HepG2 (cell line): ENCODE data around the gene IGFLR1. TPM values are rescaled to one million over a fixed set of nuclear protein-coding genes. Genes with fewer than 3 reads are reported as not detected.

Experiments used
- AKAP8 ChIP-seq: sonication (generic); formaldehyde crosslinking; IDR thresholded peaks from 2 replicates; pipeline ENCODE4 v1.5.1; 2020; ENCODE audit warnings: mild to moderate bottlenecking, missing genetic modification reagents
- ATF6 ChIP-seq: sonication (generic); formaldehyde crosslinking; conservative IDR thresholded peaks from 2 replicates; pipeline ENCODE4 v1.4.0; 2020; ENCODE audit warnings: missing genetic modification reagents
- GLI4 ChIP-seq: sonication (generic); formaldehyde crosslinking; IDR thresholded peaks from 2 replicates; pipeline ENCODE4 v1.5.1; 2020; ENCODE audit warnings: missing genetic modification reagents, mild to moderate bottlenecking, moderate library complexity, borderline replicate concordance
- HDAC1 ChIP-seq: sonication (generic); formaldehyde crosslinking; IDR thresholded peaks from 2 replicates; pipeline ENCODE4 v1.5.1; 2020; ENCODE audit warnings: mild to moderate bottlenecking, missing genetic modification reagents
- HDAC2 ChIP-seq: sonication (generic); formaldehyde crosslinking; IDR thresholded peaks from 2 replicates; pipeline ENCODE4 v1.4.0; 2020; ENCODE audit warnings: missing genetic modification reagents
- HNF4G ChIP-seq, 2 experiments: sonication (generic) in 1 of 2; formaldehyde crosslinking in 1 of 2; IDR thresholded peaks; 2 replicates each; pipeline versions ENCODE4 v1.4.0 to v1.6.1; 2011 to 2020; ENCODE audit warnings: borderline replicate concordance in 2 of 2, low read depth in 2 of 2, mild to moderate bottlenecking in 2 of 2, low read length in 1 of 2, missing genetic modification reagents in 1 of 2, moderate library complexity in 1 of 2
- MAFK ChIP-seq, 2 experiments: IDR thresholded peaks in 1 of 2; conservative IDR thresholded peaks in 1 of 2; 2 replicates each; pipeline ENCODE4 v1.6.1; 2011; ENCODE audit warnings: improper control_type of control experiment in 2 of 2, low read length in 2 of 2
- MYNN ChIP-seq: sonication (generic); formaldehyde crosslinking; IDR thresholded peaks from 2 replicates; pipeline ENCODE4 v1.4.0; 2020; ENCODE audit warnings: mild to moderate bottlenecking, low read depth, missing genetic modification reagents
- PATZ1 ChIP-seq: sonication (generic); formaldehyde crosslinking; IDR thresholded peaks from 2 replicates; pipeline ENCODE4 v1.4.0; 2020; ENCODE audit warnings: missing genetic modification reagents
- PHB2 ChIP-seq: fragments of 450-650 bp; IDR thresholded peaks from 2 replicates; pipeline ENCODE4 v1.6.1; 2018; ENCODE audit not compliant: partially characterized antibody
- SP1 ChIP-seq, 2 experiments: fragments of 450-650 bp in 1 of 2; sonication (generic) in 1 of 2; formaldehyde crosslinking in 1 of 2; IDR thresholded peaks; 2 replicates each; pipeline versions ENCODE4 v1.4.0 to v1.6.1; 2016 to 2020; ENCODE audit warnings: missing genetic modification reagents in 1 of 2
- SP4 ChIP-seq: sonication (generic); formaldehyde crosslinking; IDR thresholded peaks from 2 replicates; pipeline ENCODE4 v1.8.1; 2023; ENCODE audit warnings: mild to moderate bottlenecking, missing genetic modification reagents
- U2AF2 ChIP-seq: fragments of 200-400 bp; formaldehyde crosslinking; IDR thresholded peaks from 2 replicates; pipeline ENCODE4 v1.6.1; 2017; ENCODE audit warnings: low read depth, mild to moderate bottlenecking, low read length
- ZBTB33 ChIP-seq: sonication (generic); formaldehyde crosslinking; IDR thresholded peaks from 2 replicates; pipeline ENCODE4 v1.4.0; 2020; ENCODE audit warnings: missing genetic modification reagents
- ZBTB38 ChIP-seq: sonication (generic); formaldehyde crosslinking; IDR thresholded peaks from 2 replicates; pipeline ENCODE4 v1.5.1; 2020; ENCODE audit warnings: mild to moderate bottlenecking, missing genetic modification reagents
- ZNF292 ChIP-seq: sonication (generic); formaldehyde crosslinking; IDR thresholded peaks from 2 replicates; pipeline ENCODE4 v1.8.1; 2022; ENCODE audit warnings: mild to moderate bottlenecking, low read depth, missing genetic modification reagents, borderline replicate concordance
- ZNF598 ChIP-seq: sonication (generic); formaldehyde crosslinking; IDR thresholded peaks from 2 replicates; pipeline ENCODE4 v1.5.1; 2020; ENCODE audit warnings: mild to moderate bottlenecking, missing genetic modification reagents, borderline replicate concordance
- ZNF674 ChIP-seq: sonication (generic); formaldehyde crosslinking; IDR thresholded peaks from 2 replicates; pipeline ENCODE4 v1.5.0; 2020; ENCODE audit warnings: low read depth, mild to moderate bottlenecking, missing genetic modification reagents
- ZNF883 ChIP-seq: sonication (generic); formaldehyde crosslinking; IDR thresholded peaks from 2 replicates; pipeline ENCODE4 v1.5.1; 2020; ENCODE audit warnings: mild to moderate bottlenecking, missing genetic modification reagents; ENCODE audit errors: not compliant biosample characterization
- ZSCAN25 ChIP-seq: sonication (generic); formaldehyde crosslinking; IDR thresholded peaks from 2 replicates; pipeline ENCODE4 v1.8.0; 2022; ENCODE audit warnings: mild to moderate bottlenecking, missing genetic modification reagents
- ZSCAN29 ChIP-seq: sonication (generic); formaldehyde crosslinking; conservative IDR thresholded peaks from 2 replicates; pipeline ENCODE4 v1.4.0; 2020; ENCODE audit warnings: mild to moderate bottlenecking, missing genetic modification reagents
- polyA plus RNA-seq, 8 experiments: library from polyadenylated mRNA; depleted of rRNA in 3 of 8; stranded (reverse) in 7 of 8; unstranded in 1 of 8; fragments of >200 nt; fragmentation: Illumina TruSeq in 4 of 8; extraction: Trizol in 4 of 8; gene quantifications; 2 replicates each; pipeline versions ENCODE4 v1.2.1 to v1.2.3, GENCODE V29; 2011 to 2016; ENCODE audit warnings: low read depth in 4 of 8, missing spikeins in 1 of 8, mixed read lengths in 1 of 8; ENCODE audit not compliant: insufficient read depth in 1 of 8
- total RNA-seq, 5 experiments: library from RNA; depleted of rRNA; stranded (reverse); fragments of >200 nt; fragmentation: Illumina TruSeq; extraction: Trizol; gene quantifications; 2 replicates each; pipeline ENCODE4 v1.2.3, GENCODE V29; 2016; ENCODE audit warnings: low read depth in 1 of 5

The IGFLR1 gene
- total and polyA plus RNA-seq, 2 of the 13 experiments (the other 11 are each of a cell fraction or from before 2014, with no cell fraction given), result 5.4 to 8.9 TPM

GRCh38 chr19:35786299-35787160 lies 44.3 kb upstream of the IGFLR1 start (continued):
- TF ChIP-seq ZBTB33, result peak; percentile 43; the same call in 1 of the 2 replicates
- no peak for TF ChIP-seq MAFK (conservative IDR thresholded peaks at IDR 0.05 in 1 of 2, IDR thresholded peaks at IDR 0.05 in 1 of 2; ENCODE audit: low read length in 2 of 2)
- peak; percentile 19; the same call in 1 of the 2 replicates for TF ChIP-seq ZBTB38
- TF ChIP-seq AKAP8 (CRISPR knock-in tag), result 0 out of 2 replicates have a peak, but pooled peaks have one; percentile 35
- TF ChIP-seq ZNF598, result peak; percentile 68; the same call in 1 of the 2 replicates
- peak; percentile 65; the same call in 1 of the 2 replicates for TF ChIP-seq ZSCAN25
- TF ChIP-seq PATZ1 (CRISPR knock-in tag), result peak; percentile 85; the same call in 1 of the 2 replicates
- 0 out of 2 replicates have a peak, but pooled peaks have one; percentile 6 for TF ChIP-seq SP4 (CRISPR knock-in tag)
- TF ChIP-seq HNF4G (IDR thresholded peaks at IDR 0.05; ENCODE audit: borderline replicate concordance, low read depth, low read length), result peak; percentile 83
- peak; percentile 56; the same call in 1 of the 2 replicates for TF ChIP-seq HNF4G (CRISPR knock-in tag; IDR thresholded peaks at IDR 0.05; ENCODE audit: borderline replicate concordance, low read depth)
- TF ChIP-seq ZNF883 (CRISPR knock-in tag), result peak; percentile 34
- TF ChIP-seq PHB2, result no peak
- 0 out of 2 replicates have a peak, but pooled peaks have one; percentile 34 for TF ChIP-seq GLI4 (CRISPR knock-in tag)
- TF ChIP-seq ZNF674 (CRISPR knock-in tag), result no peak
- no peak for TF ChIP-seq ZSCAN29 (CRISPR knock-in tag)
- TF ChIP-seq ATF6 (CRISPR knock-in tag), result no peak
- no peak for TF ChIP-seq MYNN
- TF ChIP-seq HDAC2 (CRISPR knock-in tag), result no peak
- TF ChIP-seq ZNF292, result no peak
- no peak for TF ChIP-seq U2AF2
- peak; percentile 16; the same call in 1 of the 2 replicates for TF ChIP-seq HDAC1 (CRISPR knock-in tag)
- TF ChIP-seq SP1 (IDR thresholded peaks at IDR 0.05), result no peak
- no peak for TF ChIP-seq SP1 (CRISPR knock-in tag; IDR thresholded peaks at IDR 0.05)
